Stimulated activated naive B cell treated with anti-CD40 and anti-IgM and Interleukin-4, amounts not matched to agents 10 μg/mL and 1 μg/mL and 100 μg/mL, for 72 hours (primary cell): ENCODE data around the gene MACROD2.

ENCODE experiments used
- ATAC-seq, 2 donors: fragments of 150-1000 bp; cut with Tn5 transposase; replicated peaks; 2 replicates each; pipeline ENCODE4 v1.10.0; 2021; ENCODE audit warnings: moderate library complexity in 1 of 2
- DNase-seq: peaks from one replicate; pipeline ENCODE4 v3.0.0; 2021
- H3K27ac Mint-ChIP-seq: one replicate; pipeline ENCODE4 v1.8.0; 2022; ENCODE audit warnings: mild to moderate bottlenecking, mixed read lengths
- H3K27me3 Mint-ChIP-seq, 2 donors: one replicate each; pipeline ENCODE4 v1.8.0; 2022; ENCODE audit warnings: mixed read lengths in 2 of 2
- H3K36me3 Mint-ChIP-seq, 2 donors: one replicate each; pipeline ENCODE4 v1.8.0; 2022; ENCODE audit warnings: mixed read lengths in 2 of 2, mild to moderate bottlenecking in 1 of 2
- H3K4me1 Mint-ChIP-seq, 2 donors: one replicate each; pipeline ENCODE4 v1.8.0; 2022; ENCODE audit warnings: mixed read lengths in 2 of 2, mild to moderate bottlenecking in 1 of 2
- H3K4me3 Mint-ChIP-seq, 2 donors: one replicate each; pipeline ENCODE4 v1.8.0; 2022; ENCODE audit warnings: mild to moderate bottlenecking in 2 of 2, mixed read lengths in 2 of 2, moderate library complexity in 1 of 2
- H3K9me3 Mint-ChIP-seq, 2 donors: one replicate each; pipeline ENCODE4 v1.8.0; 2022; ENCODE audit warnings: mixed read lengths in 2 of 2, mild to moderate bottlenecking in 1 of 2

Gene MACROD2

GRCh38 chr20:15328084-15328483 lies 1332.8 kb downstream of the MACROD2 start:
- peaks cover 3 to 7% of the 10 kb centered on the region in 2 donors for H3K4me1 Mint-ChIP-seq

DNA sequence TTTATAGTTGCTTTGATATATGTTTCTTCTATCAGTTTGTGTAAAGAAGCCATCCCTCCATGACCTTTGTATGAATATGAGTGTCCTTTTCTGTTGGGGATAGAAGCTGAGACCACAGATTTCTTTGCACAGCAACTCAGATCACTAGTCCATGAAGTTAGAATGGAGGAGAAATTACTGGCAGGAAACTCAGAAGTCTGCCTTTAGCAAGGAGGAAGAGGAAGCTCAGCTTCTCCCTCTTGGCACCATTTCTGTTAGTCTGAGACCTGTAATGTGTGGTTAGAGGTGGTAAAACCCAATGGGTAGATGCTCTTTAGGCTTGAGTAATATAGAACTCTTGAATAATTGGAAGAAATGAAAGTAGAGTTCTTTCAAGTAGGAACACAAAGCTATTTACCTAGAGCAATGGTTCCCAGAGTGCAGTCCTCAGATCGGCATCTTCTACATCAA lies 1337.4 kb downstream of the MACROD2 start:
- ATAC-seq (peak; percentile 93 to 97), DNase-seq (no peak)
- H3K27ac Mint-ChIP-seq = peak overlapping the region; percentile 4
- H3K4me1 Mint-ChIP-seq = peaks cover 5 to 12% of the 10 kb centered on the region in 2 donors
- H3K4me3 Mint-ChIP-seq = peak overlapping the region in 1 of 2 donors; percentile 4
- no peaks in the 10 kb centered on the region for H3K36me3 Mint-ChIP-seq
- no peaks in the 10 kb centered on the region for H3K9me3 Mint-ChIP-seq
- H3K27me3 Mint-ChIP-seq = peaks cover 6 to 9% of the 10 kb centered on the region in 2 donors

More at GRCh38 chr20:15328084-15328483, 1332.8 kb downstream of the MACROD2 start:
- DNase-seq (no peak), ATAC-seq (no peak)
- Mint-ChIP-seq H3K9me3 (peaks cover 0 to 3% of the 10 kb centered on the region in 2 donors), H3K27me3 (peaks cover 6 to 15% of the 10 kb centered on the region in 2 donors), H3K4me3 (no peak overlapping the region), H3K27ac (no peak overlapping the region), H3K36me3 (no peaks in the 10 kb centered on the region)

DNA sequence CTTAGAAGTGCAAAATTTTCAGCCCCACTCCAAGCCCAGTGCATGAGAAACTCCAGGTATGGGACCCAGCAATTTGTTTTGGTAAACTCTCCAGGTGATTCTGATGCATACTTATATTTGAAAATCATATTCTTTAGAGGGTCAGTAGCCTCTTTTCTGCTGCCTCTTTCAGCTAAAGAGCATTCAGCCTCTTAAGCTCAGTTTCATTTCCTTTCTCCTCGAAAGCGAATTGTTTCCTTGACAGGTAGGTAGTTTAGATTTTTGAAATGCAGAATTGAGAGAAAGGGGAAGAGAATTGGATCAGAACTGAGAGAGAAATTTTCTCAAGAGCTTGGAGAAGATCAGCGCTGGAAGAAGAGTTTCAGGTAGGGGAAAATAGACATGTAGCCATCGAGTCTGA lies 1337.9 kb downstream of the MACROD2 start:
- Mint-ChIP-seq H3K36me3 (no peaks in the 10 kb centered on the region), H3K4me1 (peaks cover 5 to 12% of the 10 kb centered on the region in 2 donors), H3K9me3 (no peaks in the 10 kb centered on the region), H3K27me3 (peaks cover 1 to 9% of the 10 kb centered on the region in 2 donors), H3K27ac (peak overlapping the region; percentile 4), H3K4me3 (peak overlapping the region; percentile 41 to 59)
- DNase-seq = no peak
- peak; percentile 22 to 51 for ATAC-seq

GRCh38 chr20:15336011-15336410 lies 1340.7 kb downstream of the MACROD2 start:
- Mint-ChIP-seq H3K4me1 (peaks cover 5 to 12% of the 10 kb centered on the region in 2 donors), H3K9me3 (no peaks in the 10 kb centered on the region), H3K36me3 (no peaks in the 10 kb centered on the region), H3K4me3 (no peak overlapping the region), H3K27me3 (peaks cover 0 to 9% of the 10 kb centered on the region in 2 donors), H3K27ac (no peak overlapping the region)
- no peak for ATAC-seq
- no peak for DNase-seq

GRCh38 chr20:15336536-15336935 lies 1341.2 kb downstream of the MACROD2 start:
- H3K36me3 Mint-ChIP-seq = no peaks in the 10 kb centered on the region
- H3K27ac Mint-ChIP-seq = no peak overlapping the region
- H3K4me1 Mint-ChIP-seq = peaks cover 5 to 12% of the 10 kb centered on the region in 2 donors
- ATAC-seq (no peak), DNase-seq (no peak)
- H3K9me3 Mint-ChIP-seq = no peaks in the 10 kb centered on the region
- H3K27me3 Mint-ChIP-seq = peaks cover 0 to 9% of the 10 kb centered on the region in 2 donors
- H3K4me3 Mint-ChIP-seq = no peak overlapping the region

- ATAC-seq (no peak), DNase-seq (no peak)
- Mint-ChIP-seq H3K36me3 (no peaks in the 10 kb centered on the region), H3K27me3 (peaks cover 0 to 9% of the 10 kb centered on the region in 2 donors), H3K4me3 (no peak overlapping the region), H3K27ac (no peak overlapping the region), H3K9me3 (no peaks in the 10 kb centered on the region), H3K4me1 (no peaks in the 10 kb centered on the region)
Measured at GRCh38 chr20:15339264-15339663, 1343.9 kb downstream of the MACROD2 start.

- DNase-seq (no peak), ATAC-seq (no peak)
- Mint-ChIP-seq H3K9me3 (no peaks in the 10 kb centered on the region), H3K4me3 (no peak overlapping the region), H3K27me3 (no peaks in the 10 kb centered on the region), H3K4me1 (no peaks in the 10 kb centered on the region), H3K36me3 (no peaks in the 10 kb centered on the region), H3K27ac (no peak overlapping the region)
Measured at GRCh38 chr20:15342991-15343523, 1347.7 kb downstream of the MACROD2 start.

GRCh38 chr20:15345287-15345686 lies 1350.0 kb downstream of the MACROD2 start:
- ATAC-seq = no peak
- no peak overlapping the region for H3K27ac Mint-ChIP-seq
- peaks cover 0 to 7% of the 10 kb centered on the region in 2 donors for H3K27me3 Mint-ChIP-seq
- H3K4me1 Mint-ChIP-seq = peaks cover 2 to 7% of the 10 kb centered on the region in 2 donors
- DNase-seq = no peak
- peaks cover 0 to 4% of the 10 kb centered on the region in 2 donors for H3K36me3 Mint-ChIP-seq
- no peak overlapping the region for H3K4me3 Mint-ChIP-seq
- H3K9me3 Mint-ChIP-seq = peaks cover 0 to 3% of the 10 kb centered on the region in 2 donors

GRCh38 chr20:15346657-15347280 lies 1351.5 kb downstream of the MACROD2 start:
- H3K9me3 Mint-ChIP-seq = peaks cover 0 to 3% of the 10 kb centered on the region in 2 donors

DNA sequence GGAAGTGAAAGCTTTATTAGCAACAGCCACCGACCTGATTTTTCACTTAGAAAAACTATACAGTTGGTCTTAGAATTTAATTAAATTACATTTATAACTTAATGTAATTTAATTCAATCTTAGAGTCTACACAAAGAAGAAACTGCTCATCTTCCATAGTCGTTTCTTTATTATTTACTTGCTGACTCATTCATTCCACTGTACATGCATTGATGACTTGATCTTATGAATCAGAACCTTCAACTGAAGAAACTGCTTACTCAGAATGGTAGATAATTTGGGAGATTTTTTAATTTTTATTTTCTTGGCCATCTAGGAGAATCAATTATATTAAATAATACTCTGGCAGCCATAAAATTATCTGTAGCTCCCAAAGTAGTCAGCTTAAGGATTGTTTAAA lies 1363.7 kb downstream of the MACROD2 start:
- ATAC-seq = no peak
- DNase-seq = no peak
- no peaks in the 10 kb centered on the region for H3K36me3 Mint-ChIP-seq
- no peak overlapping the region for H3K27ac Mint-ChIP-seq
- H3K9me3 Mint-ChIP-seq = no peaks in the 10 kb centered on the region
- no peaks in the 10 kb centered on the region for H3K4me1 Mint-ChIP-seq
- peaks cover 1 to 4% of the 10 kb centered on the region in 2 donors for H3K27me3 Mint-ChIP-seq
- no peak overlapping the region for H3K4me3 Mint-ChIP-seq

More at GRCh38 chr20:15346657-15347280, 1351.5 kb downstream of the MACROD2 start:
- no peak overlapping the region for H3K27ac Mint-ChIP-seq
- peaks cover 0 to 4% of the 10 kb centered on the region in 2 donors for H3K36me3 Mint-ChIP-seq
- H3K4me1 Mint-ChIP-seq = peaks cover 2 to 7% of the 10 kb centered on the region in 2 donors
- H3K27me3 Mint-ChIP-seq = peaks cover 0 to 7% of the 10 kb centered on the region in 2 donors
- no peak for ATAC-seq
- no peak overlapping the region for H3K4me3 Mint-ChIP-seq
- no peak for DNase-seq

GRCh38 chr20:15362849-15363248 lies 1367.5 kb downstream of the MACROD2 start:
- Mint-ChIP-seq H3K27me3 (peaks cover 4 to 10% of the 10 kb centered on the region in 2 donors), H3K9me3 (no peaks in the 10 kb centered on the region), H3K4me3 (no peak overlapping the region), H3K36me3 (no peaks in the 10 kb centered on the region), H3K4me1 (no peaks in the 10 kb centered on the region), H3K27ac (no peak overlapping the region)
- DNase-seq = no peak
- no peak for ATAC-seq

- Mint-ChIP-seq H3K27me3 (peaks cover 4 to 10% of the 10 kb centered on the region in 2 donors), H3K4me1 (no peaks in the 10 kb centered on the region), H3K36me3 (no peaks in the 10 kb centered on the region), H3K9me3 (no peaks in the 10 kb centered on the region), H3K4me3 (no peak overlapping the region), H3K27ac (no peak overlapping the region)
- DNase-seq = no peak
- no peak for ATAC-seq
Measured at GRCh38 chr20:15364781-15365180, 1369.5 kb downstream of the MACROD2 start.

DNA sequence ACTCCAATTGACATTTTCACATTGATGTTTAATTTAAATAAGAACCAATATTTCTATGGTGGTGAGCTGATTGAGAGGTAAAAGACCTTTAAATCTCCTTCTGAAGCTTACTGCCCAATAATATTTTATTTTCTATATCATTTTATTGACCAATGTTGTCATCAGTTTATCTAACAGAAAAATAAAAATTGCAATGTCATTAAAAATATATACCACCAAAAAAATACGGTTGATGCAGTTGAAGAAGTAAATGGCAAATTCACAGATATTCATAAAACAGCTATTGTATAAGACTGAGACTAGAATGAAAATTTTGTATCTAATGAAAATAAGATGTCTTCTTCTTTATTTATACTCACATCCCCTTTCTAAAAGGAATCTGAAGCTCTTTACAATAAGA lies 1375.1 kb downstream of the MACROD2 start:
- Mint-ChIP-seq H3K4me3 (no peak overlapping the region), H3K27me3 (peaks cover 0 to 13% of the 10 kb centered on the region in 2 donors), H3K27ac (no peak overlapping the region), H3K36me3 (no peaks in the 10 kb centered on the region), H3K4me1 (no peaks in the 10 kb centered on the region), H3K9me3 (no peaks in the 10 kb centered on the region)
- DNase-seq (no peak), ATAC-seq (no peak)

GRCh38 chr20:15374682-15375081 lies 1379.4 kb downstream of the MACROD2 start:
- H3K9me3 Mint-ChIP-seq = no peaks in the 10 kb centered on the region
- DNase-seq = no peak
- H3K36me3 Mint-ChIP-seq = no peaks in the 10 kb centered on the region

DNA sequence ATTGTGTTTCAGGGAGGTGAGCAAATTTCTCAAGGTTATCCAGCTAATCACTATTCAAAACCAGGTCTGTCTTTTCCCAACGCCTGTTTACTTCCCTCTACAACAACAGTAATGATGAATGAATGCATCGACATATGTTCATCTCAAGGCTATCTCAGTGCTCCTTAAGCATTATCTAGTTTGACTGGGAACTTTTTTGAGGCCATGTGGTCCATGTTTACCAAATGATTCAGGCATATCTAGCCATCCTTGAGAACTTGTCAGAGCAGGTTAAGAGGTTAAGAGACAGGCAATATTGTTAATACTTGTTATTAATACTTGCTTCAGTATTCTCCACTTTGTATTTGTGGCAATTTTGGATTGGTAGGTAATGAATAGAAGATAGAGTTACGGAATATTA lies 1380.5 kb downstream of the MACROD2 start:
- Mint-ChIP-seq H3K9me3 (no peaks in the 10 kb centered on the region), H3K27me3 (peaks cover 5 to 24% of the 10 kb centered on the region in 2 donors), H3K27ac (no peak overlapping the region), H3K4me3 (no peak overlapping the region), H3K36me3 (no peaks in the 10 kb centered on the region), H3K4me1 (no peaks in the 10 kb centered on the region)
- DNase-seq (no peak), ATAC-seq (no peak)

More at GRCh38 chr20:15374682-15375081, 1379.4 kb downstream of the MACROD2 start:
- Mint-ChIP-seq H3K27me3 (peaks cover 5 to 18% of the 10 kb centered on the region in 2 donors), H3K27ac (no peak overlapping the region), H3K4me3 (no peak overlapping the region), H3K4me1 (no peaks in the 10 kb centered on the region)
- ATAC-seq = no peak
